GM21381 (cell line): ENCODE measurements around the gene HLA-DPB1.

Experiments
- ATAC-seq: cut with Tn5 transposase; IDR thresholded peaks from one replicate; pipeline ENCODE4 v1.9.1; 2021; ENCODE audit warnings: mild to moderate bottlenecking, moderate library complexity; ENCODE audit not compliant: unreplicated experiment

The HLA-DPB1 gene

GRCh38 chr6:33070909-33071308 lies 4.9 kb upstream of the HLA-DPB1 start:
- ATAC-seq: no peak

DNA sequence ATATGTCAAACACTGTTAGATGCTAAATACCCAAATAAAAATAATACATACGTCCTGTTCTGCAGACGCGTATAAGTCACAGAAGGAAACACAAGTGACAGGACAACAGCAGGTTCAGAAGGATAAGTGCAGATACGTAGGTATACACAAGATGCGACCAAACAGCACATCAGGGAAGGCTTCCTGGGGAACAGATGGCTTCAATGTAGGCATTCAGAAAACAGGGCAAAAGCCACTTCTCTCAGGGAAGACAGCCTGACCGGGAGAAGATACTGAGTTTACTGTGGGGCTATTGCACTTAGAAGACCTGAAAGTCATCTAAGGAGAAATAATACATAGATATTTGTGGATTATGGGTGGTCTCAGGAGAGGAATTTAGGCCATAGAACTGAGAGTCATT lies 4.2 kb upstream of the HLA-DPB1 start:
- ATAC-seq: no peak

DNA sequence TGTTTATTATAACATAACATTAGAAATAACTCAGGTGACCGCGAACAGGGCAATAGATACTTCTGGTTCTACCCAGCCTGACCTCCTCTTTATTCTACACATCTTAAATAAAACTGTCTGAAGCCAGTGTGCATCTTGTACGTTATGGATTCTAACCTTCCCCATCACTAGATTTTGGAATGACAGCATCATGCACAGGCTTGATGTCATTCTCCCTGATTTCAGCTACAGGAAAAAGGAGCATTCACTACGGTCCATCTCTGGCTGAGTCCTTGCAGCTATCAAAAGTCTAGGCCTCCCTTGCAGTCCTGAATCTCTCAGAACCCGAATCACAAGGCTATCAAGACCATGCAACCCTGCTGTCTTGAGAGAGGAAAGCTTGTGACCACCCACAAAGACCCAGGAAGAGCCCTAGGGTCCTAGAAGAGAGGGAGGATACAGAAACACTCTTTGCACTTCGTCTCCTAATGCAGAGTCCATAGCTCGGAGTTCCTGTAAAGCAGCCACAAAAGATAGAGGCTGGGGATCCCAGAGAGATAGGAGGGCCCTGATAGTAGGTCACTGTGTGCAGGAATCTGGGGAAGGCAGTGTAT lies 3.2 kb upstream of the HLA-DPB1 start:
- ATAC-seq: no peak

- ATAC-seq: peak; percentile 77
Observed at GRCh38 chr6:33073431-33073871, 2.3 kb upstream of the HLA-DPB1 start, which contains the start of gene HLA-DPA1. TSS of gene HLA-DPA1 (minus strand) at chr6:33073649.

GRCh38 chr6:33075208-33075567 lies 602 bp upstream of the HLA-DPB1 start:
- ATAC-seq: no peak

DNA sequence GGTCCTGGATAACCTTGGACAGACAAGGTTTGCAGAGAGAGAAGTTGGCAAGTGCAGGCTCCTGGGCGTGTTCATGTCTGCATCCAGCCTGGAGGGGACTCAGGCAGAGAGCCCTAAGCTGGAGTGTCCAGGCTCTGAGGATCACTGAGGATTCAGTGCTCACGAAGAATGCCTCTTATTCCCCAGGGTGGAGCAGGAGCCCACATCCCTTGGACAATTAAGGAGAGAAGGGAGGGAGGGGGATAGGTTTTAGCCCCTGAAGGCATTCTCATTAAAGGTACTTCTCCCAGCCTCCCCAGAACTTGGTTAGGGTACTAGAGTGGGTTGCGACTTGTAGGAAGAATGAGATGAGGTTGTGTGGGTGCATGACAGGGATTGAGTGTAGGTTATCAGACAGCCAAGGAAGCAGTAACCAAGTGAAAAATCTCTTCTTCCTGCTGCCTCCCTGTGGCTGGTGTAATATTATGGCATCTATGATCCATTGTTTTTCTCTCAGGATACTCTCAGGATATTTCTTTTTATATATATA lies 680 bp downstream of the HLA-DPB1 start:
- ATAC-seq: no peak

DNA sequence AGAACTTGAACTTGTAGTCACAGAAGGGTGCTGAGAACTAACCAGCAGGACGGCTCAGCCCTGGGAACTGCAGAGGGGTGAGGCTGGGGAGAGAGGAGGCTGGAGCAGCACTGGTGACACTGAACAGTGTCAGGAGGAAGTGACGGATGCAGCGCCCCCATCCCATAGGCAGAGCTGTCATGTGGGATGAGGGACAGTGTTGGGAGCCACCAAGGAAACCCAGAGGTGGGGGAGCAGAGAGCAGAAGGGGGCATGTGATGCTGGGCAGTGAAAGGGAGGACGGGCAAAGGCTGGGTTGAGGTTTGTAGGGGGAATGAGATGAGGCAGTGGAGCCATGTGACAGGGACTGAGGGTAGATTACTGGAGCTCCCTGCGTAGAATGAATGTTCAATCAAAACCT lies 2.1 kb downstream of the HLA-DPB1 start:
- no peak for ATAC-seq

- ATAC-seq: no peak
Observed at GRCh38 chr6:33078442-33078841, 2.7 kb downstream of the HLA-DPB1 start.

DNA sequence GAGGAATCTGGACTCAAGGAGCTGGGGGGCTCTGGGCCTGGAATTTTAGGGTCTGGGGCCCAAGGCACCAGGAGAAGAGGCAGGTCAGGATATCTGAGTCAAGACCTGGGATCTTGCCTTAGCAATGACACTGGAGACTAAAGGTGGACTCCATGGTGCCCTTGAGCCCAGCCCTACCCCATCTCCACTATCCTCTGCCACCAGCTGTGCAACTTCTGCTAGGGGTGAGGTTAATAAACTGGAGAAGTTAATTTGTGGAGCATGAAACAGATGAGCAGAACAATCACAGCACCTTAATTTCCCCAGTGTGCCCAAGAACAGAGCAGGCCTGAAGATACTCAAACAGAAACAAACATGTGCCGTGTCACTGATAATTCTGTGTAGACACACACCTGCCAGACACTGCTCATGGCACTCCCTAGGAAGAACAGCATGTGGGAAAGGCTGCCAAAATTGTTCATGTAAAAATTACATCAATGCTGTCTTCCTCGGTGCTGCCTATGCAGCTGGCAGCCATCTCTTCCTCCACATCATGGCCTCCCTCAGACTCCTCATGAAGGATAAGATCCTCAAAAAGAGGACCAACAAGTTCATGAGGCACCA lies 3.2 kb downstream of the HLA-DPB1 start:
- ATAC-seq: no peak

GRCh38 chr6:33079580-33079979 lies 3.8 kb downstream of the HLA-DPB1 start:
- no peak for ATAC-seq

- no peak for ATAC-seq
Observed at GRCh38 chr6:33080127-33081089, 4.6 kb downstream of the HLA-DPB1 start.

DNA sequence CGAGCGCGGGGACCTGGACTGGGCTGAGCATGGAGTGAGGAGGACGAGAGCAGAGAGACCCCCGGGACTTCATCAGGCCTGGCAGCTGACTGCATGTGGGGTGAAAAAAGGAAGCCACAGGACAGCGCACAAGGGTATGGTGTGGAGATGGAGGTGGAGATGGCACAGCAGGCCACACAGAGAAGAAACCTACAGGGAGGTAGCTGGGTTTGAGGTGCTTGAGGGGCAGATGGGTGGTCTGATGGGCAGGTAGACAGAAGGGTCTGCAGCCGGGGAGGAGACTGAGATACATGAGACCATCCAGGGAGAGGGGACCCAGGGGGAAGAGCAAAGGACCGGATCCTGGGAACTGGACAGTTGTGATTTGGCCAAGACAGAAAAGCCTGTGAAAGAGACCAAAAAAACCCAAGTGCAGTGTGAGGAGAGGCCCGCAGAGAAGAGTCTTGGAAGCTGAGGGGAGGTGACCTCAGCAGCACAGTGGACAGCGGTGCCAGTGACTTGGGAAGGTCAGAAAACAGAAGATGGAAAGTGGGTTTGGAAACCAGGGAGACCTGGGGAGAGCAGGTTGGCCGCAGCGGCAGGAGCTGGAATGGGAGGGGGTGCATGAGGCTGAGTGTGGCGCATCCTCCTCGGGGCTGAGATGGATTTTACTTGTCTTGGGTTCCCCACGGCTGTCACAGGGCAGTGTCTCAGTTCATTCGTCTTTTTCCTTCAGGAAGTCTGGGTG lies 5.5 kb downstream of the HLA-DPB1 start:
- no peak for ATAC-seq

DNA sequence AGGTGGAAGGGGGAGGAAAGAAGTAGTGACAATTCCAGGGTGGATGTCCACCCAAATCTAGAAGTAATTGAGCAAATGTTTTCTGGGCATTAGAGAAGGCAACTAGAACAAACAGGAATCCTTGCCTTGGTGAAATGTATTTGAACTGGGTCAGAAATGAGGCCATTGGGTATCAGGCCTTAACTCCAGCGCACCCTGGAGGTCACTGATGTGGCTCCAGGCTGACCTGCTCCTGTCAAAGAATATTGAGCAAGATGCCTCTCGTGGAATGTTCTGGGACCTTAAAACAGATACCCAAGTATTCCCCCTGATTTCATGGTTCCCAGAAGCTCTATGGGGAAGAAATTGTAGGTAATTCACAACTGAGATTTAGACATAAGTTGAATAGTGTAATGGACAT lies 6.9 kb downstream of the HLA-DPB1 start:
- ATAC-seq: no peak

DNA sequence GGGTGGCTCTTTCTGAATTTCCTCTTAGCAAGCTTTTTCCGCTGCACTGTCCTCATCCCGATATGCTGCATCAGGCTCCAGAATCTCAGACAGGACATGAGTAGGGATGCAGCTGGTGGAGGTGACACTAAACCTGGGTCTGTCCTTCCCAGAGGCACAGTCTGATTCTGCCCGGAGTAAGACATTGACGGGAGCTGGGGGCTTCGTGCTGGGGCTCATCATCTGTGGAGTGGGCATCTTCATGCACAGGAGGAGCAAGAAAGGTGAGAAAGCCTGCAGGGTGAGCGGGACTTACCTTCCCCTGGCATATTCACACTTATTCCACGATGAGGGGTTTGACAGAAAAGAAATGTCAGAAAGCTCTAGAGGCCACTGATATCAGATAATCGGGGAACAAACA lies 9.8 kb downstream of the HLA-DPB1 start:
- ATAC-seq: no peak

DNA sequence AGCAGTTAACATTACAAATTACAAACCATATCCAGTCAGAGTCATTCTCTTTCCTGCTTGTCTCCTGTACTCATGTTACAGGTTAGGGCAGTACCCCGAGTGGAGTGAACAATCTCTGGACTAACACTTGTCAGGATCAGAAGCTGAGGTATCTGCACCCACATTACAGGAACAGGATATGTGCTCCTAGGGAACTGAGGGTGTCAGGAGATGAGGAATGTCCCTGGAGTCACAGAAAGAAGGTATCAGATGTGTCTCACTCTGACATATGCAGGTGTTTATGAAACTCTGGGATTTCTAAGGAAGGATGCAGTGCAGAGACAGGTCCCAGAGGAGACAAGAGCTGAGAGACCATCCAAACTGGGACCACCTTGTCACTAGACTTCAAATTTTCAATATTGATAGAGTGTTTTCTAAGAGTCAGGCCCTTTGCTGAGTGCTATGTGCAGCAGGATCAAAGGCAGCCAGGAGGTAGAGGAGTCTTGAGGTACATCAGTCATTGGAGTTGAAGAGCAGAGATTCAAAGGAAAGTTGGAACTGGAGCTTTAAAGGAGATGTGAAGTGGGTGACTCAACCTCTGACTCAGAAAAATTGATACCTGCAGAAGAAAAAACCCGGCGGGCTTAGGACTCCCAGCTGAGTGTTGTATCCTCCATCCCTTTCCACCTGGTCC lies 12.6 kb downstream of the HLA-DPB1 start:
- no peak for ATAC-seq

DNA sequence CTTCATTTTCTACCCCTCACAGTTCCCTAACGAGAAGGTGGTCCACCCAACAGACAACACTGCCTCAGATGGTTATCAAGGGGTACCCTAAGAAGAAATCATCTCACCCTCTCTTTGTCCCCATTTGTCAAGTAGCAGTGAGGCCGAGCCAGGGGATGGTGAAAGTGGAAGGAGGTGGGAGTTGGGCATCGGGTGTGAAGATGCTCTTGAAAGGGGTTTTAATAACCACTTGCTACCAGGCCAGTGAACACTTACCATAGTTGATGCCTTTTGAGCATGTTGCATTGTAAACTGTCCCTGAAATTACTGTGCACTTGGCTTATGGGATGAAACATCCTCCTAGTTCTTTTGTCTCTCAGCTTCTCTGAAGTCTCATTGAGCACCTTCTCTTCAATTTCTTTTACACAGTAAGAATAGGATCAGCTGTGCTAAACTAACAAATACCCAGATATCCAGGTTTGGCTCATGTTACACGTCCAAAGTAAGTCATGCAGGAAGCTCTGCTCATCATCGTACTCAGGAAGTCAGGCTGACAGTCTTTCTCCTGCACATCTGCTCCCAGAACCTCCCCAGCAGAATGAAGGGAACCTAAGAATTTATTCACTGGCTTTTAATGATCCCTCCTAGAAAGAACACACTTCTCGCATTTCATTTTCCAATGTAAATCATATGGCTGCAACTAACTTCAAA lies 13.3 kb downstream of the HLA-DPB1 start:
- ATAC-seq: no peak

GRCh38 chr6:33091957-33092356 lies 16.2 kb downstream of the HLA-DPB1 start:
- no peak for ATAC-seq

DNA sequence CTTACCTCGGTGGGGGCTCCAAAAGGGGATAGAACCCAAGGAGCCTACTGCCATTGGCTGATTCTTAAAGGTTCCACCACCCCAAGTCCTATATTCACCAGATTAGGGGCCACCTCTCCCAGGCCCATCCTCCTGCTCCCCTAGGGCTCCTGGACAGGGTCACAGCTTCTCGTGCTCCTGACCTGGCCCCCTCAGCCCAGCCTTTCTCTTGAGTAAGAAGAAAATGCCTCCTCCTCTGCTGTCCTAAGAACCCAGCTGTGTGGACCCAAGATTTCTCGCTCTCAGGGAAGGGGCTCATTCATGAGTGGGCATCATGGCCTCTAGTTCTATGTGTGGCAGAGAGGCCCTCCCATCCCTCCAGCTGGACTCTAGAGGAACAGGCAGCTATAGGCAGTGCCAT lies 16.6 kb downstream of the HLA-DPB1 start:
- no peak for ATAC-seq

- no peak for ATAC-seq
Observed at GRCh38 chr6:33093855-33094254, 18.1 kb downstream of the HLA-DPB1 start.

GRCh38 chr6:33095681-33096080 lies 19.9 kb downstream of the HLA-DPB1 start:
- ATAC-seq: no peak
